H1 (cell line): ENCODE measurements around the gene LTBP3. TPM values are rescaled to one million over a fixed set of nuclear protein-coding genes. Genes with fewer than 3 reads are reported as not detected.

Experiments used
- RBBP5 ChIP-seq: IDR thresholded peaks from 2 replicates; pipeline ENCODE4 v1.7.1; 2012; ENCODE audit warnings: low read depth, mild to moderate bottlenecking, inconsistent platforms, low read length, moderate library complexity, borderline replicate concordance
- TCF12 ChIP-seq: IDR thresholded peaks from 2 replicates; pipeline ENCODE4 v1.6.1; 2011; ENCODE audit warnings: low read depth, mild to moderate bottlenecking, low read length
- polyA plus RNA-seq, 7 experiments: library from polyadenylated mRNA; depleted of rRNA in 3 of 7; stranded (reverse) in 5 of 7; unstranded in 2 of 7; fragments of >200 nt in 5 of 7; fragments of 200-250 nt in 2 of 7; gene quantifications; 1 replicate in 5 of 7; 2 replicates in 1 of 7; 4 replicates in 1 of 7; pipeline versions ENCODE4 v1.2.1 to v1.2.3, GENCODE V29; 2011 to 2013; ENCODE audit warnings: missing spikeins in 2 of 7, mixed read lengths in 2 of 7
- total RNA-seq: library from RNA; stranded (reverse); fragmentation: NEBNext Ultra II Directional; extraction: Animal tissue kit (Norgen Biotek cat#: 25700); gene quantifications from 2 replicates; pipeline ENCODE4 v1.2.1, GENCODE V29; 2021

Gene LTBP3
- total and polyA plus RNA-seq, 2 of the 8 experiments (the other 6 are each of a cell fraction or from before 2014, with no cell fraction given): 12.8 to 17.8 TPM

DNA sequence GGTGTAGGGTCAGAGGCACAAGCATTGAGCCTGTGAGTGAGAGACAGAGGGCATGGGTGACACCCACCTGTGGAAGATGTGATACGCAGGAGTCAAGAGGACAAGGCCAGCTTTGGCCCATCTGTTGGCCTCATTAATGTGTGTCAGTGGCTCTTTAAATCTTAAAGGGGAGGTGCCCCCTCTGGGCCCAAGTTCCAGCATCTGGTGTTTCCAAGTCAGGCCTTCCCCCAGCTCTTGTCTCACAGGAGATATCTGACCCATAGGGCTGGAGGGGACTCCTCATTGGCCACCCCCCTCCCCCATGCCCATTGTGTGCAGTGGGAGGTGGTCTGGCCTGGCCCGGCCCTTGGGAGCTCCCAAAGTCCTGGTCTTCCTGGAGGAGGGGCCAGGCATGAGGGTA, 28.5 kb upstream of the LTBP3 start (continued):
- TF ChIP-seq TCF12 (no peak), RBBP5 (no peak)
